H1 (cell line): ENCODE data around the gene SEZ6L. TPM values are rescaled to one million over a fixed set of nuclear protein-coding genes. Genes with fewer than 3 reads are reported as not detected.

Experiments used
- CTCF ChIA-PET: fragments of 300-600 bp; sonication (Branson Sonifier 250); formaldehyde crosslinking; loops from one replicate; lab custom pipeline; 2021; ENCODE audit not compliant: partially characterized antibody; lab: Charles Lee
- POLR2A ChIA-PET: fragments of 300-600 bp; sonication (Branson Sonifier 250); formaldehyde crosslinking; loops from one replicate; lab custom pipeline; 2021; ENCODE audit warnings: inconsistent platforms; ENCODE audit not compliant: partially characterized antibody; lab: Charles Lee
- DNase-seq, 2 experiments: peaks; one replicate each; pipeline versions ENCODE4 v3.0.0 to v3.0.0-alpha.2; 2010 to 2022; ENCODE audit warnings: low spot score in 2 of 2, low read depth in 1 of 2, mixed read lengths in 1 of 2
- FAIRE-seq: peaks from 2 replicates; lab custom pipeline; 2011; peaks lifted over from hg19 to GRCh38; lab: Jason Lieb, UNC
- H2AFZ ChIP-seq: 2 replicates; pipeline ENCODE4 v1.8.1; 2012; ENCODE audit warnings: low read length, inconsistent platforms
- H2AK5ac ChIP-seq: 2 replicates; pipeline ENCODE4 v1.6.1; 2013; ENCODE audit warnings: low read depth, low read length
- H2BK120ac ChIP-seq: replicated peaks from 2 replicates; pipeline ENCODE3; 2013; ENCODE audit warnings: low read depth, low read length, inconsistent platforms
- H2BK12ac ChIP-seq: 2 replicates; pipeline ENCODE4 v1.6.1; 2013; ENCODE audit warnings: low read depth, low read length
- H2BK15ac ChIP-seq: 2 replicates; pipeline ENCODE4 v1.6.1; 2013; ENCODE audit warnings: low read length
- H2BK20ac ChIP-seq: 2 replicates; pipeline ENCODE4 v1.6.1; 2013; ENCODE audit warnings: low read length
- H2BK5ac ChIP-seq: 2 replicates; pipeline ENCODE4 v1.6.1; 2013; ENCODE audit warnings: low read depth, low read length
- H3K14ac ChIP-seq: 2 replicates; pipeline ENCODE4 v1.6.1; 2013; ENCODE audit warnings: inconsistent platforms; ENCODE audit not compliant: insufficient read length
- H3K18ac ChIP-seq: 2 replicates; pipeline ENCODE4 v1.6.1; 2013; ENCODE audit warnings: low read length; ENCODE audit errors: extremely low read depth
- H3K23ac ChIP-seq: 2 replicates; pipeline ENCODE4 v1.6.1; 2013; ENCODE audit warnings: inconsistent platforms; ENCODE audit not compliant: insufficient read length
- H3K23me2 ChIP-seq: 2 replicates; pipeline ENCODE4 v1.6.1; 2013; ENCODE audit warnings: low read depth, low read length
- H3K27ac ChIP-seq: 2 replicates; pipeline ENCODE4 v1.6.1; 2011; ENCODE audit warnings: low read depth, low read length, inconsistent platforms
- H3K27me3 ChIP-seq, 4 experiments: replicated peaks in 1 of 4; 1 replicate in 1 of 4; 2 replicates in 3 of 4; pipeline versions ENCODE4 v1.6.1 to v1.8.1; 2011 to 2013; ENCODE audit warnings: low read length in 3 of 4, mild to moderate bottlenecking in 3 of 4, inconsistent platforms in 2 of 4, mixed read lengths in 2 of 4, moderate library complexity in 1 of 4; ENCODE audit not compliant: control insufficient read depth in 3 of 4, insufficient read depth in 3 of 4; ENCODE audit errors: extremely low read depth in 1 of 4
- H3K36me3 ChIP-seq, 4 experiments: 2 replicates each; pipeline versions ENCODE4 v1.6.1 to v1.8.1; 2011 to 2013; ENCODE audit warnings: mild to moderate bottlenecking in 4 of 4, low read length in 3 of 4, moderate library complexity in 2 of 4, control low read depth in 1 of 4, inconsistent platforms in 1 of 4; ENCODE audit not compliant: insufficient read depth in 4 of 4, control insufficient read depth in 2 of 4
- H3K4ac ChIP-seq: replicated peaks from 2 replicates; pipeline ENCODE3; 2013; ENCODE audit warnings: low read length, low read depth, mixed read lengths, inconsistent platforms; ENCODE audit not compliant: insufficient read length
- H3K4me1 ChIP-seq, 4 experiments: replicated peaks in 1 of 4; 1 replicate in 1 of 4; 2 replicates in 3 of 4; pipeline versions ENCODE4 v1.6.1 to v1.8.1; 2011 to 2013; ENCODE audit warnings: low read length in 3 of 4, inconsistent platforms in 2 of 4, mixed read lengths in 1 of 4; ENCODE audit not compliant: insufficient read depth in 4 of 4, control insufficient read depth in 3 of 4
- H3K4me2 ChIP-seq, 2 experiments: 2 replicates each; pipeline versions ENCODE4 v1.6.1 to v1.8.1; 2011 to 2013; ENCODE audit warnings: low read depth in 2 of 2, low read length in 2 of 2, control low read depth in 1 of 2, inconsistent platforms in 1 of 2, mild to moderate bottlenecking in 1 of 2; ENCODE audit not compliant: insufficient read depth in 1 of 2
- H3K4me3 ChIP-seq, 4 experiments: fragments of 200-600, 300-600 bp in 1 of 4; sonication (generic), shearing (Covaris generic), sonication (Bioruptor Twin) in 1 of 4; 2 replicates each; pipeline versions ENCODE4 v1.5.1 to v1.8.1; 2011 to 2016; ENCODE audit warnings: low read length in 4 of 4, low read depth in 3 of 4, control low read depth in 2 of 4, inconsistent platforms in 2 of 4, mild to moderate bottlenecking in 2 of 4, mixed read lengths in 1 of 4, moderate library complexity in 1 of 4; ENCODE audit not compliant: insufficient read depth in 2 of 4; ENCODE audit errors: extremely low read depth in 1 of 4
- H3K56ac ChIP-seq: replicated peaks from 2 replicates; pipeline ENCODE3; 2013; ENCODE audit warnings: low read depth, mild to moderate bottlenecking, mixed read lengths, low read length, inconsistent platforms; ENCODE audit not compliant: insufficient read length
- H3K79me1 ChIP-seq: 2 replicates; pipeline ENCODE4 v1.6.1; 2013; ENCODE audit warnings: low read depth, low read length, control low read depth
- H3K79me2 ChIP-seq, 2 experiments: 2 replicates each; pipeline versions ENCODE4 v1.6.1 to v1.8.1; 2012 to 2013; ENCODE audit warnings: low read length in 2 of 2, mild to moderate bottlenecking in 2 of 2, inconsistent platforms in 1 of 2; ENCODE audit not compliant: insufficient read depth in 2 of 2, control insufficient read depth in 1 of 2
- H3K9ac ChIP-seq, 4 experiments: replicated peaks in 1 of 4; 1 replicate in 1 of 4; 2 replicates in 3 of 4; pipeline versions ENCODE4 v1.6.1 to v1.8.1; 2011 to 2013; ENCODE audit warnings: low read depth in 3 of 4, low read length in 3 of 4, control low read depth in 2 of 4, mild to moderate bottlenecking in 2 of 4, moderate library complexity in 2 of 4, inconsistent platforms in 1 of 4; ENCODE audit errors: extremely low read depth in 1 of 4
- H3K9me3 ChIP-seq, 2 experiments: 2 replicates each; pipeline versions ENCODE4 v1.6.1 to v1.8.1; 2012 to 2013; ENCODE audit warnings: mild to moderate bottlenecking in 2 of 2, moderate library complexity in 2 of 2, control low read depth in 1 of 2, inconsistent platforms in 1 of 2, low read depth in 1 of 2, low read length in 1 of 2, mixed read lengths in 1 of 2; ENCODE audit not compliant: insufficient read depth in 2 of 2
- H4K20me1 ChIP-seq, 2 experiments: replicated peaks in 1 of 2; 2 replicates each; pipeline versions ENCODE3 to v1.8.1; 2011 to 2013; ENCODE audit warnings: inconsistent platforms in 2 of 2, low read length in 2 of 2, mild to moderate bottlenecking in 1 of 2; ENCODE audit not compliant: insufficient read depth in 2 of 2, control insufficient read depth in 1 of 2
- H4K5ac ChIP-seq: 2 replicates; pipeline ENCODE4 v1.6.1; 2013; ENCODE audit warnings: low read length, low read depth, mixed read lengths, inconsistent platforms; ENCODE audit not compliant: insufficient read length
- H4K8ac ChIP-seq: 2 replicates; pipeline ENCODE4 v1.8.0; 2013; ENCODE audit warnings: mild to moderate bottlenecking, moderate library complexity, low read length, inconsistent platforms; ENCODE audit not compliant: insufficient read depth; ENCODE audit errors: extremely low read depth
- H4K91ac ChIP-seq: replicated peaks from 2 replicates; pipeline ENCODE3; 2013; ENCODE audit warnings: low read length, mixed read lengths, inconsistent platforms; ENCODE audit not compliant: insufficient read length
- ATF2 ChIP-seq: IDR thresholded peaks from 2 replicates; pipeline ENCODE4 v1.6.1; 2012; ENCODE audit warnings: low read length, inconsistent platforms
- EZH2 ChIP-seq: fragments of 200-600 bp; sonication (generic); IDR thresholded peaks from 2 replicates; pipeline ENCODE4 v1.7.1; 2012; ENCODE audit warnings: low read depth, mild to moderate bottlenecking, moderate library complexity, low read length, inconsistent platforms; ENCODE audit not compliant: severe bottlenecking
- HDAC2 ChIP-seq, 2 experiments: fragments of 300-600 bp in 1 of 2; sonication (generic) in 1 of 2; IDR thresholded peaks; 2 replicates each; pipeline ENCODE4 v1.6.1; 2011 to 2012; ENCODE audit warnings: low read depth in 2 of 2, low read length in 2 of 2, mild to moderate bottlenecking in 2 of 2, moderate library complexity in 2 of 2, borderline replicate concordance in 1 of 2, inconsistent platforms in 1 of 2
- KDM1A ChIP-seq: fragments of 200-600, 300-600 bp; sonication (generic); IDR thresholded peaks from 2 replicates; pipeline ENCODE4 v1.7.1; 2016; ENCODE audit warnings: mild to moderate bottlenecking, low read length, borderline replicate concordance
- KDM4A ChIP-seq: IDR thresholded peaks from one replicate; pipeline ENCODE4 v1.7.1; 2012; ENCODE audit warnings: low read depth, mild to moderate bottlenecking, moderate library complexity, low read length, inconsistent platforms; ENCODE audit not compliant: severe bottlenecking
- MAX ChIP-seq: IDR thresholded peaks from 2 replicates; pipeline ENCODE4 v1.6.1; 2012; ENCODE audit warnings: inconsistent platforms
- RXRA ChIP-seq: IDR thresholded peaks from 2 replicates; pipeline ENCODE4 v1.6.1; 2011; ENCODE audit warnings: low read depth, mild to moderate bottlenecking, low read length, moderate library complexity; ENCODE audit not compliant: insufficient read depth
- SAP30 ChIP-seq: fragments of 300-600 bp; sonication (generic); IDR thresholded peaks from 2 replicates; pipeline ENCODE4 v1.7.1; 2012; ENCODE audit warnings: low read length, moderate library complexity, mild to moderate bottlenecking, inconsistent platforms; ENCODE audit not compliant: insufficient read depth, insufficient replicate concordance
- SIN3A ChIP-seq, 2 experiments: IDR thresholded peaks in 1 of 2; conservative IDR thresholded peaks in 1 of 2; 2 replicates each; pipeline ENCODE4 v1.6.1; 2011 to 2012; ENCODE audit warnings: low read length in 2 of 2, improper control_type of control experiment in 1 of 2, low read depth in 1 of 2, mild to moderate bottlenecking in 1 of 2
- SRF ChIP-seq: IDR thresholded peaks from 2 replicates; pipeline ENCODE4 v1.6.1; 2011; ENCODE audit warnings: mild to moderate bottlenecking, low read depth, low read length, moderate library complexity
- ZNF274 ChIP-seq: IDR thresholded peaks from 2 replicates; pipeline ENCODE4 v1.7.0; 2012; ENCODE audit warnings: low read length, borderline replicate concordance; ENCODE audit errors: extremely low read depth
- WGBS, 2 experiments: shearing (Covaris generic) in 1 of 2; methylation state at CpG; one replicate each; pipeline versions ENCODE4 v1.1.6 to v1.1.7; 2013 to 2015; ENCODE audit warnings: low lambda C conversion rate in 2 of 2, mixed read lengths in 2 of 2, inconsistent platforms in 1 of 2, low coverage in 1 of 2, missing lambda C conversion rate in 1 of 2; ENCODE audit not compliant: insufficient replicate concordance in 2 of 2, insufficient coverage in 1 of 2, insufficient read length in 1 of 2; ENCODE audit errors: extremely low coverage in 1 of 2, missing lambda C conversion rate in 1 of 2; 5-methylcytosine and 5-hydroxymethylcytosine counted together
- polyA plus RNA-seq, 7 experiments: library from polyadenylated mRNA; depleted of rRNA in 3 of 7; stranded (reverse) in 5 of 7; unstranded in 2 of 7; fragments of >200 nt in 5 of 7; fragments of 200-250 nt in 2 of 7; gene quantifications; 1 replicate in 5 of 7; 2 replicates in 1 of 7; 4 replicates in 1 of 7; pipeline versions ENCODE4 v1.2.1 to v1.2.3, GENCODE V29; 2011 to 2013; ENCODE audit warnings: missing spikeins in 2 of 7, mixed read lengths in 2 of 7
- total RNA-seq: library from RNA; stranded (reverse); fragmentation: NEBNext Ultra II Directional; extraction: Animal tissue kit (Norgen Biotek cat#: 25700); gene quantifications from 2 replicates; pipeline ENCODE4 v1.2.1, GENCODE V29; 2021

The SEZ6L gene
- total and polyA plus RNA-seq, 2 of the 8 experiments (the other 6 are each of a cell fraction or from before 2014, with no cell fraction given), result 0.06 to 0.33 TPM

GRCh38 chr22:26264162-26264561 is 94.9 kb downstream of the SEZ6L start:
- H3K9ac ChIP-seq, result no peak overlapping the region
- no peaks in the 10 kb centered on the region for H3K79me1 ChIP-seq
- no peaks in the 10 kb centered on the region for H3K79me2 ChIP-seq
- no peak overlapping the region for H2AFZ ChIP-seq
- H3K4me1 ChIP-seq, result no peaks in the 10 kb centered on the region
- no peak overlapping the region for H3K23ac ChIP-seq
- 81% methylated on average over 1 of the region's 1 CpG; no CpG with 5 or more reads in 1 of the 2 experiments for WGBS, 2 experiments
- ChIA-PET CTCF (interaction anchor here (0.7 to 1.9 kb wide), 2 partner anchors 9 to 67 kb away, joined by 3 to 4 read pairs; no protein-coding TSS in a partner anchor), POLR2A (no interaction called here)
- no peak overlapping the region for H3K4me3 ChIP-seq
- no peaks in the 10 kb centered on the region for H3K9me3 ChIP-seq
- H3K56ac ChIP-seq, result no peak overlapping the region
- no peaks in the 10 kb centered on the region for H4K20me1 ChIP-seq
- no peak overlapping the region for H4K8ac ChIP-seq
- H2BK12ac ChIP-seq, result no peak overlapping the region
- no peak overlapping the region for H2BK5ac ChIP-seq
- H3K14ac ChIP-seq, result no peak overlapping the region
- H2AK5ac ChIP-seq, result no peak overlapping the region
- H4K91ac ChIP-seq, result no peak overlapping the region
- H3K4ac ChIP-seq, result no peak overlapping the region
- H3K23me2 ChIP-seq, result no peaks in the 10 kb centered on the region
- H2BK15ac ChIP-seq, result no peak overlapping the region
- H3K4me2 ChIP-seq, result no peak overlapping the region
- no peak overlapping the region for H3K18ac ChIP-seq
- no peak overlapping the region for H2BK20ac ChIP-seq
- no peaks in the 10 kb centered on the region; a peak in 2 of 7 replicates for H3K27me3 ChIP-seq
- H4K5ac ChIP-seq, result no peak overlapping the region
- H3K36me3 ChIP-seq, result no peaks in the 10 kb centered on the region
- H3K27ac ChIP-seq, result no peak overlapping the region
- FAIRE-seq (no peak), DNase-seq (no peak)
- H2BK120ac ChIP-seq, result no peak overlapping the region
- no peak for TF ChIP-seq ZNF274
- TF ChIP-seq KDM1A, result peak; percentile 84
- TF ChIP-seq MAX, result no peak
- TF ChIP-seq SAP30, result no peak
- no peak for TF ChIP-seq RXRA
- TF ChIP-seq EZH2, result no peak
- TF ChIP-seq ATF2, result no peak
- no peak for TF ChIP-seq SRF
- TF ChIP-seq SIN3A (conservative IDR thresholded peaks at IDR 0.05 in 1 of 2, IDR thresholded peaks at IDR 0.05 in 1 of 2; ENCODE audit: low read depth in 1 of 2, low read length in 2 of 2), result no peak
- TF ChIP-seq HDAC2 (IDR thresholded peaks at IDR 0.05; ENCODE audit: borderline replicate concordance in 1 of 2, low read depth in 2 of 2, low read length in 2 of 2), result 0 out of 4 replicates have a peak, but pooled peaks of 1 of the 2 experiments have one; percentile 52
- no peak for TF ChIP-seq KDM4A
